NCI-H146 (cell line): ENCODE results near the gene CARM1.
"Not testable (repeated sequence)": the region's sequence is repeated elsewhere in the genome, so short reads cannot be mapped to it uniquely, and the experiment has no call there.

Experiments used
- DNase-seq: peaks from one replicate; lab custom pipeline; 2025; lab: John Stamatoyannopoulos, UW

CARM1 gene

DNA sequence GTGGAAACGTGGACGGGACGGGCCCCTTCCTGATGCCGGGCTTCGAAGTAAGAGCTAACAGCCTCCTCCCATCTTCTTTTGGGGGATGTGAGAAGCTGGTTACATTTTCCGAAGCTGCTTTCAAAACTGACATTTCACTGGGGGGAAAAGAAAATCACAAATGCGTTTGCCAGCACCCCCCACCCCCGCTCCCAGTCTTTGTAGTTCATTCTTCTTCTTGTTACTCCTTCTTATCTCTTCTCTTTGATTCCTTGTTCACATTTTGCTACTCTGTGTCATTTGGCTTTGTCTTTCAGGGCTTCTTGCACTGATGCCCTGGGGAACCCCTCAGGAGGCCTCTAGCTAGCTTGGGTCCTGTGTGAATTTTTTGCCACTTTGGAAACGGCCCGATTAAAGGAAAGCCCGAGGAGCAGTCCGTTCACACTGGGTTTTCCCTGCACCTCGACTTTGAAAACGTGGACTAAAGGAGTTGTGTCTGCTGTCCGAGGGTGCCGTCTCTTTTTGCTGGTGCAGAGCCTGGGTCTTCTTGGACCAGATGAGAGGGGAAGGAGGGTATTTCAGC lies 1.3 kb downstream of the CARM1 start:
- no peak for DNase-seq

DNA sequence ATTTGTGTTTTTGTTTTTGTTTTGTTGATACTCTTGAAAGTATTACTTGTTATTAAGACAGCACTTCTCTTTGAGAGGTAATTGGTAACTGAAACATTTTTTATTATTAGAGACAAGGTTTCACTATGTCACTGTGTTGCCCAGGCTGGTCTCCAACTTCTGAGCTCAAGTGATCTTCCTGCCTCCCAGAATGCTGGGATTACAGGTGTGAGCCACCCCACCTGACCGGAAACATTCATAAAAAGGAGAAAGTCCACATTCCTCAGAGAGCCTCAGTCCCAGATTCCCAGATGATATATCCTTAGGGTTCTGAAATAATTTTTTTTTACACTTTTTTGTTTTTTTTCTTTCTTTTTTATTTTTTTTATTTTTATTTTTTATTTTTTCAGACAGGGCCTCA lies 2.7 kb downstream of the CARM1 start:
- no peak for DNase-seq

DNA sequence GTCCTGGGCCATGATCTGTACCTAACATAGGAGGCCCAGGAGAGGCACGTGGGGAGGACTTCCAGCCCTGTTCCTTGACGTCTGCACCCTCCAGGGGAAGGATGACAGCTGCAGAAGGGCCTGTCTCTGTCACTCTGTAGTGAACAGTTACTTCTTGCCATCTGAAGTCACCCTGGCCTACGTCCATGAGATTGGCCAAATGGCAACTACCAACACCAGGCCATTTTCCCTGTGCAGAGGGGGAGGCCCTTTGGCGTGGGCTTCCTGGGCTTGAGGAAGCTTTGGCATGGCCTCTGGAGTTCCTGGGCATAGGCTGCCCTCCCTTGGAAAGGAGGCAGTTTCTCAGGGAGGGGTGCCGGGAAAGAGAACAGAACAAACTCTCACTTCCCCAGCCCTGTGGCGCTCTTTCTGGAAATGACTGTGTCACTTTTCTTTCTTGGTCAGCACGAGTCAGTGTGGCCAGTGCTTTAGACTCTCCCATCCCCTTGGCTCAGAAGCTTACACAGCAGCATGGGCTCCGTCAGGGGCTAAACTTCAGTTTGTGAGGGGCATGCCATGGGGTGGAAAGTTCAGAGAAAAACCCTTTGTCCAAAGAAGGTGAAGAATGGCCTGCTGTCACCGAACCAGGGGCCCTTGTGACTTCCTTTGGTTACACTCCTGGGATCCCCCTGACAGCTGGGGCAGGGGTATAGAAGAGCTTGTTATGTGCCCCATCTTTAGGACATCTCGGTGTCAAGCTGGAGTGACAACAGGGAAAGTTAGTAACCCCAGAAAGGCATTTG lies 5.3 kb downstream of the CARM1 start:
- DNase-seq = no peak

DNA sequence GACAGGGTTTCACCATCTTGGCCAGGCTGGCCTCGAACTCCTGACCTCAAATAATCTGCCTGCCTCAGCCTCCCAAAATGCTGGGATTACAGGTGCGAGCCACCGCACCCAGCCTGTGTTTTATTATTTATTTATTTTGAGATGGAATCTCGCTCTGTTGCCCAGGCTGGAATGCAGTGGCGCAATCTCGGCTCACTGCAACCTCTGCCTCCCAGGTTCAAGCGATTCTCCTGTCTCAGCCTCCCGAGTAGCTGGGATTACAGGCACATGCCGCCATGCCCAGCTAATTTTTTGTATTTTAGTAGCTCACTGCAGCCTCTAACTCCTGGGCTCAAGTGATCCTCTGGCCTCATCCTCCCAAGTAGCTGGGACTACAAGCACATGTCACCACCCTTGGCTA lies 6.3 kb downstream of the CARM1 start:
- DNase-seq = not testable (repeated sequence)

DNA sequence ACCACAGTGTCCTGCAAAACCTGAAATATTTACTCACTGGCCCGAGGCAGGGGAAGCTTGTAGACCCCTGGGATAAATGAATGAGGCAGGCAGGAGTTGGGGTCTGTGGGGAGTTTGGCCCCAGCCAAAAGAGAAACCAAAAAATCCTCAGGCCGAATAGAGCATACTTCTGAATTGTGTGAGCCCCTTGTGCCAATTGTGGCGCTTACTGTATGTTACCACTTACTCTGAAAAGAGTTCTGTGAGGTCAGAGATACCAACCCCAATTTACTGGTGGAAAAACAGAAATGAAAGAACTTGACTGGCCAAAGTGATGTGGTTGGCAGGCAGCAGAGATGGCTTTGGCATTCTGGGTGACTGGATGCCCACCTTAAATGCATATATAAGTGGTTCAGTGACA lies 6.9 kb downstream of the CARM1 start:
- DNase-seq = no peak

DNA sequence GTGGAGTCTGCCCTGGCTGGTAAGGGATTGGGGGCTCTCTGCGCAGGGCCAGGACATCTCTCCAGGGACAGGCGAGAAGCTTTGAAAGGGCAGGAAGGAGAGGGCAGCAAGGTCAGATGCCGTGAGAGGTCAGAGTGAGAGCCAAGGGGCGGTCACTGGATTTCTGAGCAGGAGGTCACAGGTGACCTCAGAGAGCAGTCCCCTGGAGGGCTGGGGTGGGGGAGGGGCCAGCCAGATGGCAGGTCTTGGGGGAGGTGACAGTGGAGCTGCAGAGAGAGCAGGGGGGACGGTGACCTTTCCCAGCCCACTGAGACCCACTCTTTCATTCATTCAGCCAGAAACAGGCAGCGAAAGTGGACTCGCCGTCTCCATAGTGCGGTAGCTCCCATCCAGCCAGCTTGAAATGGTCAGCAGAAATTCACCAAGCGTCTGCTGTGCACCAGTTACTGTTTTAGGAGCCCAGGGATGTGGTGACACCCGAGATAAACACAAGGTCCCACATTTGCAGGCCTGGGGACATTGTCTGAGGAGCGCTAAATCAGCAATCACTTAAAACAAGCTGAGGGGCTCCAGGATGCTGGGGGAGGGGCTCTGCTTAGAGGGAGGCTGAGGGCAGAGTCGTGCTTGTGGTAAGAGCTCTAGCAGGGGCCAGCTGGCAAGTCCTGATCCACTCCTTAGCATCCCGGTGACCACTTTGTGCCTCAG lies 10.2 kb downstream of the CARM1 start:
- DNase-seq = no peak

DNA sequence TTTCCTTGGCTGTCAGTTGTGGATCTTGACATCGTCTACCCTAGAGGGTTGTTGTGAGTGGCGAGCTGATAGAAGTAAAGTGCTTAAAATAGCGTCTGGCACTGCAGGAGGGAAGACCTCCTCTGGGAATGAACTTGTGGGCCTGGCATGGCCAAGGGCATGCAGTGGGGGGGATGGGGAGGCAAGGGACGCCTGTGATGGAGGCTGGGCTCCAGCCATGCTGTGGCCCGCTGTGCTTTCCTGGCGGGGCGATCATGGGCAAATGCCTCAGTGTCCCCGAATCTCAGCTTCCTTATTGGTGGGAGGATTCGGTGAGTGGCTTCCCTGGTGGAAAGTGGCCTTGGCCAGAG lies 10.7 kb downstream of the CARM1 start:
- DNase-seq = no peak

DNA sequence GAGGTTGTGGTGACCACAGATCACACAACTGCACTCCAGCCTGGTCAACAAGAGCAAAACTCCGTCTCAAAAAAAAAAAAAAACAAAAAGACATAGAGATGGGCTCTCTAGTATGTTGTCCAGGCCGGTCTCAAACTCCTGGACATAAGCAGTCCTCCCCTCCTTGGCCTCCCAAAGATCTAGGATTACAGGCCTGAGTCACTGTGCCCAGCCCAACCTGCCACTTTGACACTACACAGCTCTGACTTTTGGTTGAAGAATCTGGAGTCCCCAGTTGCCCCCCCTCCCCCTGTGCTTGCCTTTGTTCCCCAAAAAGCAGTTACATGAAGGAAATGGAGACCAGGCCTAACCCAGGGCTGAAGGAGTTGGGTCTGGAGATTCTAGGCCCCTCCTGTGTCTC lies 12.9 kb downstream of the CARM1 start:
- DNase-seq = no peak

DNA sequence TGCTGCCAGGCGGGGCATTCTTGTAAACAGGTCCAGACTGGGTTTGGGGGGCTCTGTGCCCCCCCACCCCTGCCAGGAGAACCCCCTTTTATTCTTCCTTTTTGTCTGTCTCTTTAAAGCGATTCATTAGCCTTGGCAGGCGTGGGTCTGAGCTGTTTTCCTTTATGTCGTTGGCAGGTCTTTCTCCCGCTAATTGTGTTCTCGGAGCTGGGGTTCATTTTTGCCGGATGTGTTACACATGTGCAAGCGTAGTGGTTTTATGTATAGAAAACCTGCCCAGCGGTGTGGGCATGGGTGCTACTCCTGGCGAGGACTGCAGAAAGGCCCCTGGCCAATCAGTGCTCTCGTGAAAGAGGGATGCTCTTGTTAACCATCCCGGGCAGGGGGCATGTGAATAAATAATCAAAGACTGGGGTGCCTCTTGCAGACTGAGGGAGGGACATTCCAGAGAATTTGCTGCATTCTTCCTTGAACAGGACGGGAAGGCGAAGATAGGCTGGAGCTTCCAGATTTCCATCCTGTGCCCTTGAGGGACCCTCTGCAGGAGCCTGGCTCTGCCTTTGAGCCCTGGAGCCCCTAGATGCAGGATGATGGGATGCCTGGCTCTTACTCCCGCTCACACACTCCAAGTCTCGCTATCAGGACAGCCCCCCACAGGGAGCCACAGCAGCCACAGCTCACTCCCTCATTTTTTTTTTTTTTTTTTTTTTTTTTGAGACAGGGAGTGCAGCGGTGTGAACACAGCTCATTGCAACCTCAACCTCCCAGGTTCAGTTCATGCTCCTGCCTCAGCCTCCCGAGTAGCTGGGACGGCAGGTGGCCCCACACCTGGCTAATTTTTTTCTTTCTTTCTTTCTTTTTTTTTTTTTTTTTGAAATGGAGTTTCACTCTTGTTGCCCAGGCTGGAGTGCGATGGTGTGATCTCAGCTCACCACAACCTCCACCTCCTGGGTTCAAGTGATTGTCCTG lies 14.1 kb downstream of the CARM1 start:
- DNase-seq = no peak

DNA sequence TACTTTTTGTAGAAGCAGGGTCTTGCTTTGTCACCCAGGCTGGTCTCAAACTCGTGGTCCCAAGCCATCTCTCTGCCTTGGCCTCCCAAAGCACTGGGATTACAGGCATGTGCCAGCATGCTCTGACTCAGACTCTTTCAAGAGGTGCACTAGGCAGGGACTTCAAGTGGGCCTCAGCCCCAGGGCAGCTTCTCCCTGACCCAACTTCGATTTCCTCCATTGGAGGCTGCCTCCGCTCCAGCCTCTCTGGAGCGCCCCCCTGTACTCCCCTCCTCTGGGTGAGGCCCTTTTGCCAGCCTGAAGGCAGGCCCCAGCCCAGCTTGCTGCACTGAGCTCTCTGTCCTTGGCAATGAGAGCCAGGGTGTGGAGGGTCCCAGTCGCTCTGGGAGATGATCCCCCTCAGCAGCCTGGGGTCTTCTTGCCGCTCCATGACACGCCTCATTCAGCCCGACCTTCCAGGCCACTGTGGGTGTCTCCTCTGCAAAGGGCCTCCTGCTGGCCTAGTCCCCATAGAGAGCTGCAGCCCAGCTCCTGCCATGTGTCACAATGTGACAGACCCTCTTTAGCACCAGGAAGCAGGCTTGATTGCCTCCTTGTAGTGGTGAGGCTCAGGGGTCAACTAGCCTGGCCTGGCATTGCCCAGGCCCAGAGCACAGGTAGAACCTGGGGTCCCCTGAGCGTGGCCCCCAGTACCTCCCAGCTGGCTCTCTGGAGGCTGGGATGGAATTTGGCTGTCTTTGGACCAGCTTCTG lies 16.4 kb downstream of the CARM1 start:
- DNase-seq = no peak

DNA sequence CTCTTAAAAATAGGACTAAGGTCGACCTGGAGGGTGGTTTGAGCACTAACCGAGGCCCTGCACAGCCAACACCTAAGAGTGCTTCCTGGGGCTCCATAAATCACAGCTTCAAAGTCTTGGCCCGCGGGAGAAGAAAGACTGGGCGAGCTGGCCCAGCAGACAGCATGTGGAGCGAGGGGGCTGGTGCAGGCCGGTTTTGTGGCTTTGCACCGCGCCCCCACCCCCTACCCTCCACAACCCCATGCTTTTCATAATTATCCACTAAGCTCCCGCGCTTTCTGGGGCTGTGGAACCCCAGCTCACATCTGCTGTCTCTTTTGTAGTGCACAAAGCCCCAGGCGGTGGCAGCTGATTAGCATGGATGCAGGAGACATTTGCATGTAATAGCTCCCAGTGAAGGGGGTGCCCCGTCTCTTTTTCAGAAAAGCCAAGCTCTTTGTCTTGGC lies 17.1 kb downstream of the CARM1 start:
- peak; percentile 78 for DNase-seq

DNA sequence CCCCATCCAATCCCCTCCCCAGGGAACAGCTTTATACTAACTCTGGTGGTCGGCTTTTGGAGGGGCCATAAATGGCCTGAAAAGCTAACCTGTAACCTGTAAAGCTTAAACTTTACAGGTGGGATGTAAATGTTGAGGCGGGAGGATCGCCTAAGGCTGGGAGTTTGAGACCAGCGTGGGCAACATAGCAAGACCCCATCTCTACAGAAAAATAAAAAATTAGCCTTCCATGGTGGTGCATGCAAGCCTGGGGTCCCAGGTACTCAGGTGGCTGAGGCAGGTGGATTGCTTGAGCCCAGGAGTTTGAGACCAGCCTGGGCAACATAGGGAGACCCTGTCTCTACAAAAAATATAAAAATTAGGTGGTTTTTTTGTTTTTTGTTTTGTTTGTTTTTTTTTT lies 18.5 kb downstream of the CARM1 start:
- DNase-seq = no peak

DNA sequence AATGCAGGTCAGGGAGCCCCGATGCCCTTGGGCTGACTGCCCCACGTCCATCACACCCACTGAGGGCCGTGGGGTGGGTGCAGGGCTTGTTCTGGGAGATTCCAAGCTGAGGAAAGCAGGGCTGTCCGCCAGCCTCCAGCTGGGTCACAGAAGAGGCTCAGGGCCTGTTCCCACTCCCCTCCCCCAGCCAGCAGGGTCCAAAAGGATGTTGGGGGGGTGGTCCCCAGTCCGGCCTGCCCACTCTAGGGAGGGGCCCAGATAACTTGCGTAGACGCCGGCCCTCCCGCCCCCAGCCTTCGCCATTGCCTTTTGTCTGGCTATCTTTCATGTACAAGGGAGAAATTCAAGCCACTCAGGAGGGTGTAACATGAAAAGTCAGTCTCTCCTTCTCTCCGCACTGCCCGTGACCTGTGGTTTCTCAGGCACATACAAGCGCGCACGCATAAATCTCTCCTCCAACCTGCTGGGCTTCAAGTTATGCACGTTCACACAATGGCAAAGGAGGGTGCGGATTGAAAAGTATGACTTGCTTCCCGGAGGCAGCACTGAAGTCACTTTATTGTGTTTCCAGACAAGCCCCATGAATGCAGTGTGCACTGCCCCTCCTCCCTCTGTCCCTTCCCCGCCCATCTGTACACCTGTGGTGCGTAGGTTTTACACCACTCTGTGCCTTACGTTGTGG lies 20.2 kb downstream of the CARM1 start:
- no peak for DNase-seq

DNA sequence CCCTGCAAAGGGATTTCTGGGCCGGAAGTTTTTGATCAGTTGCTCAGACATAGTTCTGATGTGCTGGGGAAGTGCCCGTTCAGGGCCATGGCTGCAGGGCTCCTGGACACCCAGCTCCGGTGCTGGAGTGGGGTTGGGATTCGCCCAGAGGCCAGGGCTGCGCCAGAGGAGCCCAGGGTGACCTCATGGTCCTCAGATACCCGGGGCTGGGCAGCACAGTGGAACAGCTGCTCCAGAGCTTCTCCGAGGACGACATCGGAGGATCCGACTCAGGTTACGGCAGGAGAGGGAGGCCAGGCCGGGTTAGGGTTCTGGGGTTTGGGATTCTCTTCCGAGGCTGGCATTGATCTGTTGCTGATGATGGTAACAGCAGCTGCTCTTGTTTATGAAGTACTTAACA lies 20.9 kb downstream of the CARM1 start:
- DNase-seq = no peak

DNA sequence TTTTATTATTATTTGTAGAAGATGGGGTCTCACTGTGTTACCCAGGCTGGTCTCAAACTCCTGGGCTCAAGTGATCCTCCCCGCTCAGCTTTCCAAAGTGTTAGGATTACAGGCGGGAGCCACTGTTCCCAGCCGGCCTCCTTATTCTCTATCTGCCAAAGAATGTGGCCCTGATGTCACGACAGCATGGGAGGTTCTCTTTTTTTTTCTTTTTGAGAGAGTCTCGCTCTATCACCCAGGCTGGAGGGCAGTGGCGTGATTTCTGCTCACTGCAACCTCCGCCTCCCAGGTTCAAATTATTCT lies 23.5 kb downstream of the CARM1 start:
- DNase-seq = no peak

DNA sequence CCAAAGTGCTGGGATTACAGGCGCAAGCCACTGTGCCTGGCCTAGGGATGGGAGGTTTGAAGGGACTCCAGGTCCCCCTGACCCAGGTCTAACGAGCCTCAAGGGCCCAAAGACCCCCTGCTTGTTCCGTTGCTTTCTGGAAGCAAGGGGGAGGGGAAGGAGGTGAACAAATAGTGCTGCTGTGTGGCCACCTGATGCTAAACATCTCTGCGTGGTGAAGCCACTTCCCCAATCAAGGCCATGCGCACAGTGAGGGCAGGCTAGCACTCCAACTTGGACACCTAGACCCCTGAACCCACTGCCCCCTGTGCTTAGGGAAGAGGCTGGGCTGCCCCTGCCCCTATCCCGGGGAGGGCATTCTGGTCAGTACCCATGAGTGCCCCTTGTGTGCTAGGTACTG lies 24.0 kb downstream of the CARM1 start:
- DNase-seq = no peak

DNA sequence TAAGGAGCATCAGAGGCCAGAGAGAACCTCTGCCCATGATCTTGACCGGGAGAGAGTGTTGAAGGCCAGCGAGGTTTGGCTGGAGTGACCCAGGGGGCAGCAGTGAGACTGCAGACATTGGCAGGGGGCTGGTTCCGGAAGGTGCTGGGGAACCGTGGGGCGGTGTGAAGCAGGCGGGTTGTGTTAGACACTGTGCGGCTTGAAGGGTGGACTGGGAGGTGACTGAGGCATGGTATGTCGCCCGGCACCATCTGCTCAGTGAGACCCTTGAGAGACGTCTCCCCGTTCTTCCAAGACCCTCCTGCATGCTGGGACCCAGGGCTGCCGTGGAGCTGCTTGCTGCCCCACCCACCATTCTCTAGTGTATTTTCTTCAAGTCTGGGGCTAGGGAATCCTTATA lies 24.6 kb downstream of the CARM1 start:
- no peak for DNase-seq

DNA sequence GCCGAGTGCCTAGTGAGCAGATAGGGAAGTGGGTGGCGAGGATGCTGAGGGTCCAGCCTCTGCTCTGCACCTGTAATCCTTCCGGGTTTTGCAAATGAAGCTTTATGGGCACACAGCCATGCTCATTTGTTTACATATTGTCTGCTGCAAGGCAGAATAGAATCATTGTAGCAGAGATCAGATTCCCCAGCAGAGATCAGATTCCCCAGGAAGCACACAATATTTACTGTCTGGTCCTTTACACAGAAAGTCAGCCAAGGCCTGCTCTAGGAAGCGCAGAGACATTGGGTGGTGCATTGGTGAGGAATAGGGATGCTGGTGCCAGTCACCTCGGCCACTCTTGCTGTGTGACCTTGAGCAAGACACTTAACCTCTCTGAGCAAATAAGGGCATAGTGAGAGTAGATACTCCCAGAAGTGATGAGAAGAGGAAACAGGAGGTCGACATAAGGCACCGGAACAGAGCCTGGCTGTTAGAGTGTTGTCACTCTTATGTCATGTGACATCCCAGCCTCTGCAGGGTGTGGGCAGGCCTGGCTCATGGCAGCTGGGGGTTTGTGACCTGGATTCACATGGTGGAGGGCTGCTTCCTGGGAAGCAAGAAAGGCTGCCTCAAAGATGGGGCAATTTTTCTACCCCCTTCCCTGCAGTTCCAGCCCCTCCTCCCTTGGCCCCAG lies 25.6 kb downstream of the CARM1 start:
- DNase-seq = peak; percentile 67

DNA sequence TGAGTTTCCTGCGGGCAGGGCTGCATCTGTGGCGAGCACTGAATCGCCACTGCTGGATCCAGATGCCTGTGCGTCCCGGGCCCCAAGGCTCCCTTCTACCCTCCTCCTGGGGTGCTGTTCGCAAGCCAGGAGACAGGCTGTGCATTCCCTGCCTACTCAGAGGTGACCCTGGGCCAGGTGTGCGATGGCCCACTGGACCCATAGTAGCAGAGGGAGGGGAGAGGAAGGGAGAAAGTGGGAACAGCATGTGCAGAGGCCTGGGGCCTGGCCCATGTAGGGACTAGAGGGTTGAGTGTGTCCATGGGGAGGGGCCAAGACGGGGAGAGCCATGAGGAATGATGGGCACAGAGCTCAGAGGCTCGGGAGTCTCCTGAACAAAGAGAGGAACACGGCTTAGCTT lies 27.3 kb downstream of the CARM1 start:
- no peak for DNase-seq

DNA sequence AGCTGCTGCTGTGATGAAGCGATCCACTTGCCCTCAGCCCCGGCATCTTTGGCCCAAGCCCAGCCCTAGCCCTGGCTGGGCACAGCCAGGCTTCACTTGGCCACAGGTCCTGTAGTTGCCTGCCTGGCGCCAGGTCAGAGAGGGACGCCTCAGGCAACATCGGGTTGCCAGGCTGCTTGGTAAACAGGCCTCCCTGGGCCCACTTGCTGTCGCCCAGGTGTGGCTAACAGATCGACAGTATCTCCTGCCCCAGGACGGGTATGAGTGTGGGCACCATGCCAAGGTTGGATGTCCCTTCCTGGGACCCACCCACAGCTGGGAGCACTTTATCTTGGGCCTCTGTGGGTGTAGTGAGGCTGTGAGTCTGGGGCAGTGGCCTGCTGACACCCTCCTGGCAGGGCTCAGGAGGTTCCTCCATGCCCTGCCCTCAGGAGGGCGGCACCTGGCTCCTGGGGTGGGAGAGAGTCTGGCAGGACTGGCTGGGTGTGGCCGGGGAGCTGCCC lies 27.8 kb downstream of the CARM1 start:
- no peak for DNase-seq
